HCT116 (cell line): ENCODE measurements around the gene OXER1. TPM values are rescaled to one million over a fixed set of nuclear protein-coding genes. Genes with fewer than 3 reads are reported as not detected.

Source experiments
- ATAC-seq: fragments of 200-7000 bp; cut with Tn5 transposase; 2 replicates; pipeline ENCODE4 v1.9.1; 2020; ENCODE audit warnings: mild to moderate bottlenecking, moderate library complexity
- BruUV-seq: library from RNA; stranded (reverse); fragments of 400-500 nt; replicated peaks from 2 replicates; lab custom pipeline; 2021; lab: Mats Ljungman, UMichigan
- CTCF ChIA-PET: fragments of 300-600 bp; sonication (Branson Sonifier 250); formaldehyde crosslinking; loops from one replicate; lab custom pipeline; 2021; ENCODE audit warnings: antibody characterized with exemption; lab: Charles Lee
- POLR2A ChIA-PET: fragments of 300-600, 350-600 bp; sonication (Branson Sonifier 250); formaldehyde crosslinking; loops from one replicate; lab custom pipeline; 2021; ENCODE audit warnings: antibody characterized with exemption; lab: Charles Lee
- RAD21 ChIA-PET, 2 experiments: fragments of 300-600 bp; sonication (Branson Sonifier 250); formaldehyde crosslinking; loops; one replicate each; lab custom pipeline; 2023; ENCODE audit warnings: low total read pairs in 2 of 2; ENCODE audit not compliant: uncharacterized antibody in 2 of 2, unreplicated experiment in 2 of 2, low non-redundant PET in 1 of 2; lab: Charles Lee
- DNase-seq: peaks from one replicate; pipeline ENCODE4 v3.0.0-alpha.2; 2010; ENCODE audit warnings: low read depth, low spot score
- H2AFZ ChIP-seq: fragments of 200-600 bp; shearing (Covaris generic), sonication (generic); 2 replicates; pipeline ENCODE4 v1.6.1; 2017; ENCODE audit warnings: low read depth, mixed run types, mixed read lengths, antibody characterized with exemption, low read length; ENCODE audit not compliant: poor library complexity, severe bottlenecking
- H3K27ac ChIP-seq: 2 replicates; pipeline ENCODE4 v1.5.1; 2012; ENCODE audit warnings: low read depth, low read length
- H3K27me3 ChIP-seq: fragments of 200-600 bp; sonication (generic); 2 replicates; pipeline ENCODE4 v1.6.1; 2016; ENCODE audit warnings: mixed run types, low read length, mixed read lengths; ENCODE audit not compliant: insufficient read depth
- H3K36me3 ChIP-seq, 2 experiments: fragments of 200-500 bp in 1 of 2; fragments of 200-600 bp in 1 of 2; sonication (Bioruptor generic) in 1 of 2; sonication (generic) in 1 of 2; 2 replicates each; pipeline versions ENCODE4 v1.5.1 to v1.6.1; 2014 to 2016; ENCODE audit warnings: low read length in 2 of 2, inconsistent platforms in 1 of 2, mixed read lengths in 1 of 2, mixed run types in 1 of 2; ENCODE audit not compliant: insufficient read depth in 2 of 2, control insufficient read depth in 1 of 2
- H3K4me1 ChIP-seq, 2 experiments: fragments of 200-600 bp in 1 of 2; sonication (generic) in 1 of 2; 2 replicates each; pipeline versions ENCODE4 v1.5.1 to v1.6.1; 2012 to 2017; ENCODE audit warnings: low read length in 2 of 2, inconsistent platforms in 1 of 2, mild to moderate bottlenecking in 1 of 2, mixed read lengths in 1 of 2, mixed run types in 1 of 2, moderate library complexity in 1 of 2; ENCODE audit not compliant: insufficient read depth in 2 of 2, control insufficient read depth in 1 of 2
- H3K4me2 ChIP-seq: fragments of 200-600 bp; sonication (generic); 2 replicates; pipeline ENCODE4 v1.6.1; 2017; ENCODE audit warnings: mixed run types, low read length, mixed read lengths
- H3K4me3 ChIP-seq, 2 experiments: fragments of 200-600 bp in 1 of 2; sonication (generic) in 1 of 2; replicated peaks in 1 of 2; 2 replicates each; pipeline ENCODE4 v1.5.1; 2011 to 2016; ENCODE audit warnings: low read length in 2 of 2, control low read depth in 1 of 2, low read depth in 1 of 2, mild to moderate bottlenecking in 1 of 2, mixed read lengths in 1 of 2, mixed run types in 1 of 2
- H3K79me2 ChIP-seq: fragments of 200-600 bp; sonication (generic); 2 replicates; pipeline ENCODE4 v1.6.1; 2017; ENCODE audit warnings: mild to moderate bottlenecking, mixed run types, low read length, moderate library complexity, mixed read lengths; ENCODE audit not compliant: insufficient read depth
- H3K9ac ChIP-seq: fragments of 200-600 bp; sonication (generic); 2 replicates; pipeline ENCODE4 v1.6.1; 2016; ENCODE audit warnings: low read length, mixed read lengths
- H3K9me2 ChIP-seq: fragments of 200-600 bp; sonication (generic), shearing (Covaris generic); 2 replicates; pipeline ENCODE4 v1.6.1; 2017; ENCODE audit warnings: mixed run types, mild to moderate bottlenecking, moderate library complexity; ENCODE audit not compliant: insufficient read depth
- H3K9me3 ChIP-seq, 2 experiments: fragments of 200-500 bp in 1 of 2; fragments of 200-600 bp in 1 of 2; sonication (Bioruptor generic) in 1 of 2; sonication (generic) in 1 of 2; 2 replicates each; pipeline ENCODE4 v1.6.1; 2014 to 2017; ENCODE audit warnings: low read length in 2 of 2, mixed read lengths in 2 of 2, inconsistent platforms in 1 of 2, low read depth in 1 of 2, mild to moderate bottlenecking in 1 of 2, mixed run types in 1 of 2, moderate library complexity in 1 of 2; ENCODE audit not compliant: control insufficient read depth in 1 of 2, insufficient read depth in 1 of 2
- H4K20me1 ChIP-seq: fragments of 200-600 bp; sonication (generic), shearing (Covaris generic); 2 replicates; pipeline ENCODE4 v1.6.1; 2017; ENCODE audit warnings: mixed run types, mild to moderate bottlenecking, moderate library complexity; ENCODE audit not compliant: insufficient read depth
- CBX3 ChIP-seq: IDR thresholded peaks from 2 replicates; pipeline ENCODE4 v1.6.1; 2012; ENCODE audit warnings: low read depth
- CEBPB ChIP-seq: IDR thresholded peaks from 2 replicates; pipeline ENCODE4 v1.6.1; 2012; ENCODE audit warnings: low read depth
- CTCF ChIP-seq, 3 experiments: fragments of 200-600 bp in 1 of 3; sonication (generic) in 1 of 3; IDR thresholded peaks in 2 of 3; conservative IDR thresholded peaks in 1 of 3; 2 replicates each; pipeline ENCODE4 v1.5.1; 2012 to 2017; ENCODE audit warnings: low read depth in 2 of 3, low read length in 2 of 3, antibody characterized with exemption in 1 of 3, borderline replicate concordance in 1 of 3, control low read depth in 1 of 3, mild to moderate bottlenecking in 1 of 3, mixed read lengths in 1 of 3, mixed run types in 1 of 3, moderate library complexity in 1 of 3; ENCODE audit not compliant: insufficient read depth in 1 of 3
- EGR1 ChIP-seq: IDR thresholded peaks from 2 replicates; pipeline ENCODE4 v1.6.1; 2012; ENCODE audit warnings: low read depth
- ELF1 ChIP-seq: IDR thresholded peaks from 2 replicates; pipeline ENCODE4 v1.6.1; 2012; ENCODE audit warnings: low read depth, borderline replicate concordance
- EZH2 ChIP-seq: fragments of 200-600 bp; sonication (generic); IDR thresholded peaks from 2 replicates; pipeline ENCODE4 v1.6.1; 2017; ENCODE audit warnings: antibody characterized with exemption, mixed run types
- JUND ChIP-seq: IDR thresholded peaks from 2 replicates; pipeline ENCODE4 v1.6.1; 2012
- POLR2A ChIP-seq: IDR thresholded peaks from 2 replicates; pipeline ENCODE4 v1.7.0; 2011; ENCODE audit warnings: borderline replicate concordance; ENCODE audit not compliant: insufficient read depth, insufficient read length; ENCODE audit errors: extremely low read depth
- POLR2AphosphoS5 ChIP-seq: IDR thresholded peaks from 2 replicates; pipeline ENCODE4 v1.6.1; 2011; ENCODE audit warnings: mild to moderate bottlenecking, low read depth, low read length, moderate library complexity
- RAD21 ChIP-seq: IDR thresholded peaks from 2 replicates; pipeline ENCODE4 v1.6.1; 2012; ENCODE audit warnings: low read depth, mild to moderate bottlenecking
- SIN3A ChIP-seq: IDR thresholded peaks from 2 replicates; pipeline ENCODE4 v1.6.1; 2012; ENCODE audit warnings: low read depth
- SP1 ChIP-seq: IDR thresholded peaks from 2 replicates; pipeline ENCODE4 v1.6.1; 2012; ENCODE audit warnings: low read depth
- SRF ChIP-seq: IDR thresholded peaks from 2 replicates; pipeline ENCODE4 v1.6.1; 2012; ENCODE audit warnings: low read depth
- TCF7L2 ChIP-seq: IDR thresholded peaks from 2 replicates; pipeline ENCODE4 v1.7.0; 2011; ENCODE audit warnings: borderline replicate concordance, inconsistent platforms; ENCODE audit not compliant: insufficient read depth, insufficient read length; ENCODE audit errors: extremely low read depth
- YY1 ChIP-seq: IDR thresholded peaks from 2 replicates; pipeline ENCODE4 v1.6.1; 2011; ENCODE audit warnings: low read length, low read depth, moderate library complexity, mild to moderate bottlenecking; ENCODE audit not compliant: insufficient replicate concordance; ENCODE audit errors: extremely low read depth
- intact Hi-C: fragments of 100-400 bp; cut with micrococcal nuclease; formaldehyde crosslinking; loops from 2 replicates; pipeline ENCODE4 v1.10.0; 2022
- total RNA-seq: library from RNA; stranded (reverse); gene quantifications from one replicate; pipeline ENCODE4 v1.2.1, GENCODE V29; 2021; ENCODE audit not compliant: unreplicated experiment
- TF ChIP-seq, protein P1 (sequence below): IDR thresholded peaks from 2 replicates; pipeline ENCODE4 v1.6.1; 2012; ENCODE audit warnings: low read depth
- TF ChIP-seq, protein P2 (sequence below): IDR thresholded peaks from 2 replicates; pipeline ENCODE4 v1.6.1; 2012
- TF ChIP-seq, protein P3 (sequence below): IDR thresholded peaks from 2 replicates; pipeline ENCODE4 v1.6.1; 2012

Gene OXER1
- total RNA-seq, 1 experiment from 2014 or later = not detected

DNA sequence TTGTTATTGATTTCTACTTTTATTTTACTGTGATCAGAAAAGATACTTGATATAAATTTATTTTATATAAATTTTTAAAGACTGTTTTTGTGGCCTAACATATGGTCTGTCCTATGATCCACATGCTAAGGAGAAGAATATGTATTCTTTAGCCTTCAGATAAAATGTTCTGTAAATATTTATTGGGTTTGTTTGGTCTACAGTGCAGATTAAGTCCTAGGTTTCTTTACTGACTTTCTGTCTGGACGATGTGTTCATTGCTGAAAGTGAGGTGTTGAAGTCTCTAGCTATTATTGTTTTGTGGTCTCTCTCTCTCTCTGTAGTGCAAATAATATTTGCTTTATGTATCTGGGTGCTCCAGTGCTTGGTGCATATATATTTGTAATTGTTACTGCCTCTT is 30.1 kb downstream of the OXER1 start:
- no peak for DNase-seq
- RAD21 ChIA-PET = no interaction called here

More for the DNA sequence above, 30.1 kb downstream of the OXER1 start:
- TF ChIP-seq POLR2A (no peak), CBX3 (no peak), ELF1 (no peak), EGR1 (no peak), TCF7L2 (no peak), CTCF (IDR thresholded peaks at IDR 0.05 in 2 of 3, conservative IDR thresholded peaks at IDR 0.05 in 1 of 3; ENCODE audit: borderline replicate concordance in 1 of 3, insufficient read depth in 1 of 3, low read depth in 2 of 3, low read length in 2 of 3) (no peak), JUND (no peak), YY1 (no peak), RAD21 (no peak), SRF (no peak), EZH2 (no peak), CEBPB (no peak), SP1 (no peak), SIN3A (no peak), POLR2AphosphoS5 (no peak)
- TF ChIP-seq, protein P1, sequence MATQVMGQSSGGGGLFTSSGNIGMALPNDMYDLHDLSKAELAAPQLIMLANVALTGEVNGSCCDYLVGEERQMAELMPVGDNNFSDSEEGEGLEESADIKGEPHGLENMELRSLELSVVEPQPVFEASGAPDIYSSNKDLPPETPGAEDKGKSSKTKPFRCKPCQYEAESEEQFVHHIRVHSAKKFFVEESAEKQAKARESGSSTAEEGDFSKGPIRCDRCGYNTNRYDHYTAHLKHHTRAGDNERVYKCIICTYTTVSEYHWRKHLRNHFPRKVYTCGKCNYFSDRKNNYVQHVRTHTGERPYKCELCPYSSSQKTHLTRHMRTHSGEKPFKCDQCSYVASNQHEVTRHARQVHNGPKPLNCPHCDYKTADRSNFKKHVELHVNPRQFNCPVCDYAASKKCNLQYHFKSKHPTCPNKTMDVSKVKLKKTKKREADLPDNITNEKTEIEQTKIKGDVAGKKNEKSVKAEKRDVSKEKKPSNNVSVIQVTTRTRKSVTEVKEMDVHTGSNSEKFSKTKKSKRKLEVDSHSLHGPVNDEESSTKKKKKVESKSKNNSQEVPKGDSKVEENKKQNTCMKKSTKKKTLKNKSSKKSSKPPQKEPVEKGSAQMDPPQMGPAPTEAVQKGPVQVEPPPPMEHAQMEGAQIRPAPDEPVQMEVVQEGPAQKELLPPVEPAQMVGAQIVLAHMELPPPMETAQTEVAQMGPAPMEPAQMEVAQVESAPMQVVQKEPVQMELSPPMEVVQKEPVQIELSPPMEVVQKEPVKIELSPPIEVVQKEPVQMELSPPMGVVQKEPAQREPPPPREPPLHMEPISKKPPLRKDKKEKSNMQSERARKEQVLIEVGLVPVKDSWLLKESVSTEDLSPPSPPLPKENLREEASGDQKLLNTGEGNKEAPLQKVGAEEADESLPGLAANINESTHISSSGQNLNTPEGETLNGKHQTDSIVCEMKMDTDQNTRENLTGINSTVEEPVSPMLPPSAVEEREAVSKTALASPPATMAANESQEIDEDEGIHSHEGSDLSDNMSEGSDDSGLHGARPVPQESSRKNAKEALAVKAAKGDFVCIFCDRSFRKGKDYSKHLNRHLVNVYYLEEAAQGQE = no peak
- TF ChIP-seq, protein P2, sequence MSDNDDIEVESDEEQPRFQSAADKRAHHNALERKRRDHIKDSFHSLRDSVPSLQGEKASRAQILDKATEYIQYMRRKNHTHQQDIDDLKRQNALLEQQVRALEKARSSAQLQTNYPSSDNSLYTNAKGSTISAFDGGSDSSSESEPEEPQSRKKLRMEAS = no peak
- TF ChIP-seq, protein P3, sequence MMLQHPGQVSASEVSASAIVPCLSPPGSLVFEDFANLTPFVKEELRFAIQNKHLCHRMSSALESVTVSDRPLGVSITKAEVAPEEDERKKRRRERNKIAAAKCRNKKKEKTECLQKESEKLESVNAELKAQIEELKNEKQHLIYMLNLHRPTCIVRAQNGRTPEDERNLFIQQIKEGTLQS = no peak
- TF ChIP-seq, all 23 proteins: peak for 0
- no peak overlapping the region for H3K4me3 ChIP-seq
- H2AFZ ChIP-seq = no peak overlapping the region
- ChIA-PET CTCF (no interaction called here), POLR2A (no interaction called here)
- no peak overlapping the region for H3K27ac ChIP-seq
- no peak overlapping the region for H3K9ac ChIP-seq
- no peaks in the 10 kb centered on the region for H4K20me1 ChIP-seq
- no peaks in the 10 kb centered on the region for H3K4me1 ChIP-seq
- H3K79me2 ChIP-seq = no peaks in the 10 kb centered on the region
- no peak overlapping the region for H3K4me2 ChIP-seq
- H3K9me3 ChIP-seq = peaks cover 0 to 3% of the 10 kb centered on the region in 2 experiments; a peak in 1 of 4 replicates
- no TSS peak for BruUV-seq
- H3K9me2 ChIP-seq = no peaks in the 10 kb centered on the region
- ATAC-seq = no peak
- H3K27me3 ChIP-seq = no peaks in the 10 kb centered on the region
- H3K36me3 ChIP-seq = no peaks in the 10 kb centered on the region
- intact Hi-C loops = no loop called here
